Measurements from ENCODE around the gene MYH8. TPM values are rescaled to one million over a fixed set of nuclear protein-coding genes. Genes with fewer than 3 reads are reported as not detected.

MYH8 gene
- total RNA-seq, 2 experiments from 2014 or later = not detected

GRCh38 chr17:10370016-10370608 is 51.6 kb downstream of the MYH8 start:
- Histone ChIP-seq H3K27ac (ENCODE audit: low read depth in 1 of 2, low read length in 2 of 2) (no peak overlapping the region), H3K4me3 (ENCODE audit: low read length) (no peak overlapping the region), H3K4me1 (ENCODE audit: insufficient read depth, low read length) (no peaks in the 10 kb centered on the region), H3K36me3 (ENCODE audit: insufficient read depth, low read length) (no peaks in the 10 kb centered on the region), H3K27me3 (ENCODE audit: control insufficient read depth in 1 of 2, insufficient read depth in 2 of 2, low read length in 2 of 2) (no peaks in the 10 kb centered on the region), H3K9me3 (ENCODE audit: control insufficient read depth in 1 of 2, insufficient read depth in 1 of 2, low read length in 2 of 2) (no peaks in the 10 kb centered on the region)
- ChIA-PET POLR2A (no interaction called here), CTCF (no interaction called here)
- no peaks in the 10 kb centered on the region for H3K36me3 Mint-ChIP-seq (ENCODE audit: low read depth)
- TF ChIP-seq, protein P1, sequence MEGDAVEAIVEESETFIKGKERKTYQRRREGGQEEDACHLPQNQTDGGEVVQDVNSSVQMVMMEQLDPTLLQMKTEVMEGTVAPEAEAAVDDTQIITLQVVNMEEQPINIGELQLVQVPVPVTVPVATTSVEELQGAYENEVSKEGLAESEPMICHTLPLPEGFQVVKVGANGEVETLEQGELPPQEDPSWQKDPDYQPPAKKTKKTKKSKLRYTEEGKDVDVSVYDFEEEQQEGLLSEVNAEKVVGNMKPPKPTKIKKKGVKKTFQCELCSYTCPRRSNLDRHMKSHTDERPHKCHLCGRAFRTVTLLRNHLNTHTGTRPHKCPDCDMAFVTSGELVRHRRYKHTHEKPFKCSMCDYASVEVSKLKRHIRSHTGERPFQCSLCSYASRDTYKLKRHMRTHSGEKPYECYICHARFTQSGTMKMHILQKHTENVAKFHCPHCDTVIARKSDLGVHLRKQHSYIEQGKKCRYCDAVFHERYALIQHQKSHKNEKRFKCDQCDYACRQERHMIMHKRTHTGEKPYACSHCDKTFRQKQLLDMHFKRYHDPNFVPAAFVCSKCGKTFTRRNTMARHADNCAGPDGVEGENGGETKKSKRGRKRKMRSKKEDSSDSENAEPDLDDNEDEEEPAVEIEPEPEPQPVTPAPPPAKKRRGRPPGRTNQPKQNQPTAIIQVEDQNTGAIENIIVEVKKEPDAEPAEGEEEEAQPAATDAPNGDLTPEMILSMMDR (IDR thresholded peaks at IDR 0.05) = no peak
- DNase-seq = no peak
- H3K4me1 Mint-ChIP-seq (ENCODE audit: low read depth) = no peaks in the 10 kb centered on the region
- no peak for ATAC-seq (ENCODE audit: poor library complexity)
- no peaks in the 10 kb centered on the region for H3K9me3 Mint-ChIP-seq
- intact Hi-C loops (cut with DNase I, micrococcal nuclease) = no loop called here
- H3K4me3 Mint-ChIP-seq = no peak overlapping the region
- H3K27ac Mint-ChIP-seq = no peak overlapping the region
- peaks cover 8% of the 10 kb centered on the region for H3K27me3 Mint-ChIP-seq

DNA sequence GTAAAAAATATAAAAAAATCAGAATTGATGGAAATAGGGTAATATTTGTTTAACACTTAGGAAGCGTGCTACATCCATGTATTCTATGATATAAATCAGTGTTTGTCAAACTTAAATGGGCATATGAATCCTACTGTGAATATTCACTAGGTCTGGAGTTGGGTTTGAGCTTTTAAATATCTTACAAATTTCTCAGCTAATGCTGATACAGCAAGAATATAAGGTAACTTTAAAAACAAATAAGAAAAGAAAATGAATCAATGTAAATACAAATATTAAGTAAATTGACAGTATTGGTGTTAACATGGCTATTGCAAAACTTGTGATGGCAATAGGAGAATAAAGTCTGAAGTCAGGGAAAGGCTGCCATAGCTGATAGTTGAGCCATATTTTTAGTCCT is 52.5 kb downstream of the MYH8 start:
- no peak for DNase-seq
- intact Hi-C loops (cut with DNase I, micrococcal nuclease) = no loop called here
- ATAC-seq (ENCODE audit: poor library complexity) = no peak

GRCh38 chr17:10368561-10368960 is 53.2 kb downstream of the MYH8 start:
- no peaks in the 10 kb centered on the region for H3K9me3 ChIP-seq (ENCODE audit: control insufficient read depth in 1 of 2, insufficient read depth in 1 of 2, low read length in 2 of 2)
- no peak overlapping the region for H3K4me3 Mint-ChIP-seq
- H3K36me3 Mint-ChIP-seq (ENCODE audit: low read depth) = no peaks in the 10 kb centered on the region
- TF ChIP-seq, protein P1 (IDR thresholded peaks at IDR 0.05) = no peak
- H3K27me3 Mint-ChIP-seq = peaks cover 8% of the 10 kb centered on the region
- DNase-seq (no peak), ATAC-seq (ENCODE audit: poor library complexity) (no peak)
- no peak overlapping the region for H3K27ac Mint-ChIP-seq
- H3K4me1 Mint-ChIP-seq (ENCODE audit: low read depth) = no peaks in the 10 kb centered on the region
- intact Hi-C loops (cut with DNase I, micrococcal nuclease) = no loop called here
- H3K9me3 Mint-ChIP-seq = no peaks in the 10 kb centered on the region
- no peaks in the 10 kb centered on the region for H3K4me1 ChIP-seq (ENCODE audit: insufficient read depth, low read length)
- no peaks in the 10 kb centered on the region for H3K27me3 ChIP-seq (ENCODE audit: control insufficient read depth in 1 of 2, insufficient read depth in 2 of 2, low read length in 2 of 2)
- H3K27ac ChIP-seq (ENCODE audit: low read depth in 1 of 2, low read length in 2 of 2) = no peak overlapping the region
- H3K4me3 ChIP-seq (ENCODE audit: low read length) = no peak overlapping the region
- ChIA-PET CTCF (no interaction called here), POLR2A (no interaction called here)
- H3K36me3 ChIP-seq (ENCODE audit: insufficient read depth, low read length) = no peaks in the 10 kb centered on the region

More for the DNA sequence above, 52.5 kb downstream of the MYH8 start:
- Histone ChIP-seq H3K4me3 (ENCODE audit: low read length) (no peak overlapping the region), H3K27me3 (ENCODE audit: control insufficient read depth in 1 of 2, insufficient read depth in 2 of 2, low read length in 2 of 2) (no peaks in the 10 kb centered on the region), H3K9me3 (ENCODE audit: control insufficient read depth in 1 of 2, insufficient read depth in 1 of 2, low read length in 2 of 2) (no peaks in the 10 kb centered on the region), H3K4me1 (ENCODE audit: insufficient read depth, low read length) (no peaks in the 10 kb centered on the region), H3K27ac (ENCODE audit: low read depth in 1 of 2, low read length in 2 of 2) (no peak overlapping the region), H3K36me3 (ENCODE audit: insufficient read depth, low read length) (no peaks in the 10 kb centered on the region)
- TF ChIP-seq, protein P1 (IDR thresholded peaks at IDR 0.05) = no peak
- H3K9me3 Mint-ChIP-seq = no peaks in the 10 kb centered on the region
- H3K4me1 Mint-ChIP-seq (ENCODE audit: low read depth) = no peaks in the 10 kb centered on the region
- no peak overlapping the region for H3K4me3 Mint-ChIP-seq
- ChIA-PET CTCF (no interaction called here), POLR2A (no interaction called here)
- no peaks in the 10 kb centered on the region for H3K36me3 Mint-ChIP-seq (ENCODE audit: low read depth)
- no peak overlapping the region for H3K27ac Mint-ChIP-seq
- H3K27me3 Mint-ChIP-seq = peaks cover 8% of the 10 kb centered on the region
